HG03378 (cell line): ENCODE measurements around the gene IDUA.
A peak's percentile ranks its signal among the peaks of the same experiment; 100 is the strongest.

Experiments
- ATAC-seq: cut with Tn5 transposase; IDR thresholded peaks from one replicate; pipeline ENCODE4 v1.9.1; 2021; ENCODE audit warnings: mild to moderate bottlenecking, moderate library complexity; ENCODE audit not compliant: unreplicated experiment

Gene IDUA

DNA sequence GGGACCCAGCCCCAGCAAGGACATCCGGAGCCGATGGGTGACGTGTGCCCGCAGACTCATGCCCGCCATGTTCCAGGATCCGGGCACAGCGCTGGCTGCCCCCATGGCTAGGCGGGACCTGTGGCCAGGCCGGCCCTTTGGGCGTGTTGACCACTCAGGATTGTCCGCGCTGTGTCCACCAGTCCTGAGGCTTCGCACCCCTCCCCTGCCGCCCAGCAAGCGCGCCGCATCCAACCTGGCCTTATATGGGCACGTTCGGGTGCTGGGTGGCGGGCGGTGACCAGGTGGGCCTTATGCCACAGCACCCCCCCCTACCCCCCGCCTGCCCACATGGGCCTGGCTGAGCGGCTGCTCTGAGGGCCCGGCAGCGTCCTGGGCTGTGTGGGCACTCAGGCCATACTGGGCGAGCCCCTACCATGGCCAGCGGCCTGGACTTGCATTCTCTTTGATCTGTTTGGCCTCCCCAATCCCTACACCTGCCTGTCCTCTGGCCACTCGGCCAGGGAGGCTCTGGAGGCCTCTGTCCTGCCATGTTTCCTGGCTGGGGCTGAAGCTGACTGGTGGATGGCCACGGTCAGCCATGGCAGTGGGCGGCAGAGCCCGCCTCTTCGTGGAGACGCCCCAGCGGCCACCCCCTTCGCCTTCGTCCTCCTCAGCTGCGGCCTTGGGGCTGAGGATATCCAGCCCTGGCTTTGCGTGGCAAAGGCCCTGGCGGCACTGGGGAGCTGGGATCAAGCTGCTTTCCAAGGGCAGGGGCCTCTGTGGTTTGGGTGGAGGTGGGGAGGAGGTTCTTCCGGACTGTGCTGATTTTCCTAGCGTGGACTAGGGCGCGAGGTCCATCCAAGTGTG lies 26.6 kb downstream of the IDUA start:
- no peak for ATAC-seq

DNA sequence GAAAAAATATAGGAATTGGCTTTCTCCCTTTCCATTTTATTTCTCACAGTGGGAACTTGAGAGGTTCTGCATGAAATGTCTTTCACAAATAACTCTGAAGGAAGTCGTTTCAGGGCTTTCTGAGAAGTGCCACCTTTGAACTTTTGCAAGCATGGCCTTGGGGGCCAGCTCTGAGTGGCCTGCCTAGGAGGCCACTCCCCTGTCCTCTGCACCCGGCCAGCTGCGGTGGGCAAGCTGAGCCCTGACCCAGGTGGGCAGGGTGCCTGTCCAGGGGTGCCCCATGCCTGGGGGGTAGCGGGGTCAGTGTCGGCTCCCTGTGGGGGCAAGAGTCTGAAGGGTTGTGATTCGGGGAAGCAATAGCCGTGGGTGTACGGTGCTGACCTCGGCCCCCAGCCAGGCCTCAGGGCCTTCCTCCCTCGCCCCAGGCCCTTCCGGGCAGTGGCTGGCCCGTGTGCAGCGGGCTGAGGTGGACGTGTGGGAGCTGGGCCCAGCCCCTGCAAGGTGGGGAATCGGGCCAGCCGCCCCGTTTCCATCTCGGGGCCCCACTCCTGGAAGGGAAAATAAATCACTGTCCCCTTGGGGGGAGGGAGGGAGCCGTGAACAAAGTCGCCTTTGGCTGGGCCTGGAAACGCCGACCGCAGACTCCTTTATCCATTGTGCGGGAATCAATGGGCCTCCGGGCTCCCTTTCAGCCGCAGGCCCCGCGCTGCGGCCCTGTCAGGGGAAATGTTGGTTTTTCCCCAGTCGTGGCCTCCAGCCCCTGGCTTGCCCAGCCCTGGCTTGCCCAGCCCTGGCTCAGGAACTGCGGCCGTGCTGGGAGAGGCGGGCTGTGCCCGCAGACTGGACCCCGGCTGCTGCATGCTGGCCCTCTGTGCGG lies 27.7 kb downstream of the IDUA start:
- ATAC-seq, result no peak

DNA sequence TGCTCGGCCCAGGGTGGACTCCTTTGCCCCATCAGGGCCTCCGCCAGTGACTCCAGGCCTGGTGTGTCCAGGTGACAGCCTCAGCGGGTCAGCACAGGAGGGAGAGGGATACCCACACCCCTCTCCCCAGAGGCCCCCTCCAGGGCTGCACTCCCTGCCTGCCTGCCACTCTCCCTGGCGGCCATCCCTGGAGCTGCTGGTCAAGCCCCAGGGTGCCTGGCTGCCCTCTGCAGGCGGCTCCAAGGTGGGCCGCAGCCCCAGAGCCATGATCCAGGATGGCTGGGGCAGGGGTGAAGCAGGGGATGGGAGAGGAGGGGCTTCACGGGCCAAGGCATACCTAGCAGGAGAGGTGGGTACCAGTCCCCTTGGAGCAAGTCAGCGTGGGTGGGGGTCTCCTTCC lies 28.3 kb downstream of the IDUA start:
- ATAC-seq, result no peak

DNA sequence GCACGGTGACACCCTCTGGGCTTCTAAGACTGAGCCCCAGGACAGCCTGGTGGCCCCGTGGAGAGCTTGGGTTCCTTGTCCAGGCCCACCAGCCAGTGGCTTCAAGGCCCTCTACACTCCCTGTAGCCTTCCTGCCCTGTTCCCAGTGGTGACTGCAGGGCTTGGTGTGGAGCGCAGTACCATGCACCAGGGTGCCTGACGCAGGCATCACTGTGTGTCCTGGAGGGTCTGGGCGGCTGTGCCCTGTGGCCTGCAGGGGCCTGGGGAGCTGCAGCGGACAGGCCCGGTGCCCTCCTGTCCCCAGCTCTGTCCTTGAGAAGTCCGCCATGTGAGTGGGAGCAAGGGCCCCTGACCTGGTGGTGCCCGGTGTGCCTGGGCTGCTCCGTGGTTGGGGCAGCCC lies 28.9 kb downstream of the IDUA start:
- ATAC-seq, result no peak

DNA sequence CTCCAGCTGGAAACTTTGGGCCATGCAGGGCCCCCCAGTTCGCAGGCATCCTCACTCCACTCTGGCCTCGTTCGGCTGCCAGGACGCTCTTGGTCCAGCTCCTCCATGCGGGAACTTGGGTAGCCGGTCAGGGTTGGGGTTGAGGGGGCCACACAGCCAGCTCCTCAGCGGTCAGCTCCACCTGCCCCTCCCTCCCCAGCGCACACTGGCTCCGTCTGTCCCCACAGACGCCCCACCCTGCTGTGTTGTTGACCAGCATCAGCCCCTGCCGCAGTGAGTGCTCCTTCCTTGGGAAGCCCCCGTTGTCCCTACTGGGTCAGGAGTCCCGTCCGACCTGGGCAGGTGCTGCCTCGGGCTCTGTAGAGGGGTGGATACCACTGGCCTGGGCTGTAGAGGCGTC lies 30.4 kb downstream of the IDUA start:
- ATAC-seq, result no peak

DNA sequence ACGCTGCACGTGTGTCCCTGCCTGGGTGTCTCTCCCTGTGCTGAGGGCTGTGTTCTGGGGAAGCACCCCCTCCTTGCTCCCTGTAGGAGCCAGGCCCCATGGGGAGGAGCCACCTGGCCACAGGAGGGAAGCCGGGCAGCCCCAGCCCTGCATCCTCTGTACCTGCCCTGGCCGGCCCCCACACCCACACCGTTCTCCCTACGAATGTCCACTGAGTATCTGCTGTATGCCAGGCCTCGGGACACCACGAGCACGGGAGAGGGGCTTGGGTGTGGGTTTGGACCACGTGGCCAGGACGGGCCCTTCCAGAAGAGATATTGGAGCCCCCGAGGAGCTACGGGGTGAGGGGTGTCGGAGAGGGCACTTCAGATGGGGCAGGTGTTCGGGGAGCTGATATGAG lies 30.9 kb downstream of the IDUA start:
- ATAC-seq, result no peak

DNA sequence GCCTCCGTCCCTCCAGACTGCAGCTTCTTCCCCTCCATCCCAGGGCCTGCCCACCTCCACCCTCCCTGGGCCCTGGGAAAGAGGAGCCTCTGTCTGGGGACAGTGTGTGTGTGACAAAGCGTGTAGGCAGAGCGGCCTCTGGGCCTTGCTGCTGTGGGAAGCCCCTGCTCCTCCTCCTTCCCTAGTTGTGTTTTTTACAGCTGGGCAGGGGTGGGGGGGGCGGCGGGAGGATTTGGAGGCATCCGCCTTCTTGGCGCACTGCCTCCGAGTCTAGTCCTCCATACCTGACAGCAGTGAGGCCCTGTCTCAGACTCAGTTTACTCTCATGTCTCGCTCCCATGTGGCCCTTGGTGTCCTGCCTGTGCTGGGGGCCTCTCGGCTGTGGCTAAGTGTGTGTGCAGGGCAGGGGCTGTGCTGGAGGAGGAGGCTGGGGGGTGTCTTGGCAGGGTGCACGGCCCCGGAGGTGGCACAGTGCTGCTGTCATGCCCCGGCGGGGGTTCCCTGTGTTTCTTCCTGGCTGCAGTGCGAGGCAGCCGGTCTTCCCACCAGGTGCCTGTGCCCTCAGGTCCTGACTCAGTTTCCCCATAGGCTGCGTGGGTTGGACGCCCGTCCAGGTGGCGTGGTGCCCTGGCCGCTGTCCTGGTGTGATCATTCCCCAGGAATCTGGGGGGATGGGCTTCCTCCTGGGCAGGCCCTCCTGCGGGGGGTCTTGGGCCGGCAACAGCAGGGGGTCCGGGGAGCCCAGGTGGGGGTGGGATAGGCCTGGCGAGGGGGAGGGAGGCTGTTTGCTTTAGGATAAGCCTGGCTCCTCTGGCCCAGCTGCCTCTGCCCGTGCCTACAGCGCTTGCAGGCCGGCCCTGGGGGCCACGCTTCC lies 31.5 kb downstream of the IDUA start:
- no peak for ATAC-seq

DNA sequence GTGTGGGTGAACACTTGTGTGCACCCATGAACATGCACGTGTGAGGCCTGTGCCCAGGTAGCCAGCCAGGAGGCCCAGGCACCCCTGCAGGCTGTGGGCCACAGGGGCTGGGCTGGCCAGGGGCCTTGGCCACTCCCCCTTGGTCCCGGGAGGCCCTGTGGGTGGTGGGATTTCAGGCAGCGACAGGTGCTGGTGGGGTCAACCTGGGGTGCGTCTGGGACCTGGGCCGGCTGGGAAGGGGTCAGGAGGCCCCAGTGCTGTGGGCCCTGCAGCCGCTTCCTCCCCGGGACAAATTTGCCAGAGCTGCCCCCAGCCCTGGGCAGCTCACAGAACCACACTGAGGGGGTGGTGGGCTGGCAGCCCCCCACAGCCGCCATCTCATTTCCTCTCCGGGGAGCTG lies 32.5 kb downstream of the IDUA start:
- ATAC-seq, result no peak

DNA sequence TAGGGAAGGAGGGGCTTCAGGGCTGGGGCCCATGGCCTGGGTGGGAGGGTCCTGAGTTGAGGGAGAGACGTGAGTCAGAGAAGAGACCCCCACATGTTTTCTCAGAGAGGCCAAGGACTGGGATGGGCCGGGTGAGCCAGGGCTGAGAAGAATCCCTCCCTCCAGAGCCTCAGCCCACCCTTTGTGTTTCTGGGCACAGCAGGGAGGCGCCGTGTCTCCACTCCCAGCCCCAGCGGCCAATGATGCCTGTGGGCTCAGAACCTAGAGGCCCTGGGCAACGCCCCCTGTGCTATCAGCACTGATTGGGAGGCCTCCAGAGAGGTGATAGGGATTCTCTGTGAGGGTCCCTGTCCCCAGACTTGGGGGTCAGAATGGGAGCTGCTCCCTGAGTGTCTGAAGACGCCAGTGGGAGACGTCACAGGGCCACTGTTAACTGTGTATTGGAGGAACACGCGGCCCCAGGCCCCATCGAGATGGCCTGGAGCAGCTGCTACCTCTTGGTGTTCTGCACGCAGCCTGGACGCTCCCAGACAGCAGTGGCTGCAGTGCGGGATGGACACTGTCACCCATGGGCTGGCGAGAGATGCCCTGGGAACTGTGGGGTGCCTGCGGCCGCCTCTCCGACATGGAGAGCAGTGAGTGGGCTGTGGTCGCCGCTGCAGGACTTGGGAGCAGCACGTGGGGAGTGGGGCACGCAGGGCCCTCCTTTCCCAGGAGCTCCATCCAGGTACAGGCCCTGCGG lies 33.1 kb downstream of the IDUA start:
- ATAC-seq, result no peak

DNA sequence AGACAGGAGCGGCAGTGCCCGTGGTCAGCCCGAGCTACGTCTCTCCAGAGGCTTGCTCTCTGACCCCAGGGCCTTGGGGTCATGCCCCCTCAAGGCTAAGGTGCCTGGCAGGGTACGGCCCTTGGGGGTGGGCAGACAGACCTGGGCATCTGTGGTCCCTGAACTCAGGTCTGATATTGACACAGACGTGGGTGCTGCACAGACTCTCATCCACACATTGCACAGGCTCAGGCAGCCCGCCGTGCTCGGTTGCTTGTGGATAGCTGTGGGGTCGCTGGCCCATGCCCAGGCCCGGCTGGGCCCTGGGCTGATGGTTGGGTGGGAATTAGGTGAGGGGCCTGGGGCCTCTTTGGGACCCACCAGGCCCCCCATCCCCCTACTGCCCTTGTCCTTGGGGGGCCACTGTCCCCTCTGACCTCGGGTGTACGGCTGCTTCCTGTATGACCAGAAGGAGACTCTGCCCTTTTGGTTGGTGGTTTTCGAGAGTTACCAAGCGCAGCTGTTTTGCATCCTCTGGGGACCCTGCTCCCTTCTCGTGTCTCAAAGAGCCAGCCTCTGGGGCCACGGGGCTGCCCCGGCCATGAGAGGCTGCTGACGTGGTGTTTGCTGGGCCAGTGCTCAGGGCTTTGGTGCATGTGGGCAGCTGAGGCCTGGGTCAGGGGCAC lies 34.7 kb downstream of the IDUA start:
- ATAC-seq, result peak; percentile 77

DNA sequence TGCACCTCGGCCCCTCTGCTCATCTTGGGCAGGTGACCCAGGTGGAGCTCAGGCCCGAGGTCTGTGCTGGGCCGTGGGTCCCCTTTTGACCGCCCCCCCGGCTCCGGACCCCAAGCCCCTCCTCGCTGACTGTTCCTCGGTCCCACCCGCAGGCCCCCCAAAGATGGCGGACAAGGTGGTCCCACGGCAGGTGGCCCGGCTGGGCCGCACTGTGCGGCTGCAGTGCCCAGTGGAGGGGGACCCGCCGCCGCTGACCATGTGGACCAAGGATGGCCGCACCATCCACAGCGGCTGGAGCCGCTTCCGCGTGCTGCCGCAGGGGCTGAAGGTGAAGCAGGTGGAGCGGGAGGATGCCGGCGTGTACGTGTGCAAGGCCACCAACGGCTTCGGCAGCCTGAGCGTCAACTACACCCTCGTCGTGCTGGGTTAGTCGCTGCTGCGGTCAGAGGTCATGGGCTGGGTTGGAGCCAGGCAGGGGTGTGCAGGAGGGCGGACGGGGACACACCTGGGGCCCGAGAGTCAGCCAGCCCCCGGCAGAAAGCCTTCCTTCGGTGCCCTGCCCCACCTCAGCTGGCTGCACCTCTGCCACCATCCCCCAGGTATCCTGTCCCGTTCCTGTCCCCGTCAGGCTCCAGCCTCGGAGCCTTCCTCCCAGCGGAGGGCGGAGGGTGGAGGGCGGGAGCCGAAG lies 35.4 kb downstream of the IDUA start:
- no peak for ATAC-seq

DNA sequence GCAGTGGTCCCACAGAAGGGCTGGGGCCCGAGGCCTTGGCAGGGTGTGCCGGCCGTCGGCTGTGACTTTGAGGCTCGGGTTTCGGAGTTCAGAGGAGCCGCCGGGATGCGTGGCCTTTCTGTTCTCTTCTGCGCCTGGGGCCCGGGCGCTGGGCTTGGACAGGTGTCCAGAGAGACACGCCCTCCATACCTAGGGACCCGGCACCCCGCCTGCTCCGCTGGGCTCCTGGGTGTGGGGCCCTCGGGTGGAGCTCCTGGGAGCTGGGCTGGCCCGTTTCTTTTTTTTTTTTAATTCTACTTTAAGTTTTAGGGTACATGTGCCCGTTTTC lies 35.9 kb downstream of the IDUA start:
- ATAC-seq, result no peak

DNA sequence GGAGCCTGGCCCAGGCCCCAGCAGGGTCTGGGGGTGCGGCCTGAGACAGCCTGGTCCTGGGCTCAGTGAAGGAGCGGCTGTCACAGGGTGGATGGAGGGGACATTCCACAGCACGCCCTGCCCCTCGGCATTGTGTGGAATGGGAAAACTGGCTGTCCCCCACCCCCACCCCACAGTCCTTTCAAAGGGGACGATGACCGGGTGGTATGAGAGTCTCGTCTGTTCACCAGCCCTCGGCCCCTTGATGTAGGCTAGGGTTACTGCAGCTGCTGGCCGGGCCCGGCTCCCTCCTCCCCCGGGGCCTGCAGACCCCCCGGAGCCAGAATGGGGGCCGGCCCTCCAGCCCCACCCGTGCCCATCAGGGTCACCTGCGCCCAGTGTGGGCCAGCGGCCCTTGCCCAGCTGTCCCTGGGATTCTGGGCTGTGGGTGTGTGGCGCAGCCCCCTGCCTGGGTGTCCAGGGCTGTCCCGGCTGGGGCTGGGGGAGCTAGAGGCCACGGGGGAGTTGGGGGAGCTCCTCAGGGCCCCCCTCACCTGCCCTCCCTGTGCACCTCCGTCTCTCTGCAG lies 36.3 kb downstream of the IDUA start:
- ATAC-seq, result no peak

DNA sequence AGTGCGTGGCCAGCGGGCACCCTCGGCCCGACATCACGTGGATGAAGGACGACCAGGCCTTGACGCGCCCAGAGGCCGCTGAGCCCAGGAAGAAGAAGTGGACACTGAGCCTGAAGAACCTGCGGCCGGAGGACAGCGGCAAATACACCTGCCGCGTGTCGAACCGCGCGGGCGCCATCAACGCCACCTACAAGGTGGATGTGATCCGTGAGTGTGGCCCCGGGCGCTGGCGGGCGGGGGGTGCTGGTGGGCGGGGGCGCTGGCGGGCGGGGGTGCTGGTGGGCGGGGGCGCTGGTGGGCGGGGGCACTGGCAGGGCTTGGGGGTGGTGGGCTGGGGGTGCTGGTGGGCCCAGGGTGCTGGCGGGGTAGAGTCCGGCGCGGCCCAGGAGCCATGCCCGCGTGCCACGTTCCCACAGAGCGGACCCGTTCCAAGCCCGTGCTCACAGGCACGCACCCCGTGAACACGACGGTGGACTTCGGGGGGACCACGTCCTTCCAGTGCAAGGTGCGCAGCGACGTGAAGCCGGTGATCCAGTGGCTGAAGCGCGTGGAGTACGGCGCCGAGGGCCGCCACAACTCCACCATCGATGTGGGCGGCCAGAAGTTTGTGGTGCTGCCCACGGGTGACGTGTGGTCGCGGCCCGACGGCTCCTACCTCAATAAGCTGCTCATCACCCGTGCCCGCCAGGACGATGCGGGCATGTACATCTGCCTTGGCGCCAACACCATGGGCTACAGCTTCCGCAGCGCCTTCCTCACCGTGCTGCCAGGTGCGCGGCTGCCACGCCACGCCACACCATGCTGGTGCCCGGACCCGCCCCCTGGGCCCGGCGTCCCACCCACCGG lies 37.3 kb downstream of the IDUA start:
- ATAC-seq, result no peak

DNA sequence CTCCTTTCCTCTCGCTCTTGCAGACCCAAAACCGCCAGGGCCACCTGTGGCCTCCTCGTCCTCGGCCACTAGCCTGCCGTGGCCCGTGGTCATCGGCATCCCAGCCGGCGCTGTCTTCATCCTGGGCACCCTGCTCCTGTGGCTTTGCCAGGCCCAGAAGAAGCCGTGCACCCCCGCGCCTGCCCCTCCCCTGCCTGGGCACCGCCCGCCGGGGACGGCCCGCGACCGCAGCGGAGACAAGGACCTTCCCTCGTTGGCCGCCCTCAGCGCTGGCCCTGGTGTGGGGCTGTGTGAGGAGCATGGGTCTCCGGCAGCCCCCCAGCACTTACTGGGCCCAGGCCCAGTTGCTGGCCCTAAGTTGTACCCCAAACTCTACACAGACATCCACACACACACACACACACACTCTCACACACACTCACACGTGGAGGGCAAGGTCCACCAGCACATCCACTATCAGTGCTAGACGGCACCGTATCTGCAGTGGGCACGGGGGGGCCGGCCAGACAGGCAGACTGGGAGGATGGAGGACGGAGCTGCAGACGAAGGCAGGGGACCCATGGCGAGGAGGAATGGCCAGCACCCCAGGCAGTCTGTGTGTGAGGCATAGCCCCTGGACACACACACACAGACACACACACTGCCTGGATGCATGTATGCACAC lies 38.2 kb downstream of the IDUA start:
- ATAC-seq, result no peak

DNA sequence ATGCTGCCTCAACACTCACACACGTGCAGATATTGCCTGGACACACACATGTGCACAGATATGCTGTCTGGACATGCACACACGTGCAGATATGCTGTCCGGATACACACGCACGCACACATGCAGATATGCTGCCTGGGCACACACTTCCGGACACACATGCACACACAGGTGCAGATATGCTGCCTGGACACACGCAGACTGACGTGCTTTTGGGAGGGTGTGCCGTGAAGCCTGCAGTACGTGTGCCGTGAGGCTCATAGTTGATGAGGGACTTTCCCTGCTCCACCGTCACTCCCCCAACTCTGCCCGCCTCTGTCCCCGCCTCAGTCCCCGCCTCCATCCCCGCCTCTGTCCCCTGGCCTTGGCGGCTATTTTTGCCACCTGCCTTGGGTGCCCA lies 39.3 kb downstream of the IDUA start:
- ATAC-seq, result peak; percentile 60

DNA sequence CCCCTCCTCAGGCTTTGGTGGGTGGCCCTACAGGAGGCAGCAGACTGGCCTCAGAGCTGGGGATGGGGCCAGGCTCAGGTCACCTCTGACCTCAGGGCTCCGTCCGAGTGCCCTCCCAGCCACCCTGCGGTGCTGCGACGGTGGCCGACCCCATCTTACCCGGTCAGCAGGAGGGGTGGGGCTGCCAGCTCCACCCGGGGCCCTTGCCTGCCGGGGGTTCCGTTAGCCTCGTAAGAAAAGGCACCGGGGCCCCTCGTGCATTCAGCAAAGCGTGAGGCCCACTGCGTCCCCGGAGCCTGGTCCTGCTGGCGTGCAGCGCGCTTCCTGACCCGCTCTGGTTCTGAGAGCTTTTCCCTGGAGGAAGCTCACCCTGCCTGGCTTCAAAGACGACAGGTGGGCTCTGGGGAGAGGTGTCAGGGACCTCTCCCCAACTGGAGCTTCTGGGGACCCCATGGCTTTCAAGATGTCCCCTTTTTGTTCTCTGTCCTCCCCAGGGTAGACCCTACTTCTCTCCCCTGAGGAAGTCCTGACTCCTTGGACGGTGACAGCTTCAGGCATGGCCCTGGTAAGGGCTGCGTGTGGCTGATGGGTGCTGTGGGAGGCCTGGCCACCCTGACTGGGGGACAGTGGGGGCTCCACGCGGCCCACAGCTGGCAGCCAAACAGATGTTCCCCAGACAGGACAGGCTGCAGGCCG lies 40.5 kb downstream of the IDUA start:
- ATAC-seq, result no peak
